ENCODE measurements around the gene ARHGAP26. TPM values are rescaled to one million over a fixed set of nuclear protein-coding genes. Genes with fewer than 3 reads are reported as not detected.

The ARHGAP26 gene
- total and polyA plus RNA-seq, 4 donors: 1.8 to 16.7 (median 4.1) TPM

DNA sequence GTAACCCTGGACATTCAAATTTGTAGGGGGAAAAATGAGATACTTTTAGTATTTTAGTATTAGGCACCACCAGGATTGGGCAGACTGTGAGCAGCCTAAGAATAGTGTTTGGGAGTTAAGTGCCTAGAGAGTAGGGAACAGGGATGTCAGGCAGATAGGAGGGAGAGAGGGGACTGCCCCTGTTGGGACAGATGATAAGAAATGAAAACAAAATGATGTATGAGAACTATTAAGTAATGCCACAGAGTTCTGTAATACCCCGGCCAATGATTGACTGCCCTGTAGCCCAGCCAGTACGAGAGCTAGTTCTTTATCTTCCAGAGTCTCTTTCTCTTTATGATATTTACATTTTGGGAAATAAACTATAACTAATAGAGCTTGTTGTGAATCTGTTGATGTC lies 24.4 kb downstream of the ARHGAP26 start:
- Histone ChIP-seq H3K4me1 (ENCODE audit: control insufficient read depth in 4 of 4, insufficient read depth in 4 of 4, low read length in 3 of 4) (peaks cover 0 to 17% (median 2%) of the 10 kb centered on the region in 4 donors), H3K9me3 (ENCODE audit: control insufficient read depth in 4 of 4, low read length in 3 of 4) (no peaks in the 10 kb centered on the region), H3K9ac (ENCODE audit: low read depth in 1 of 2, low read length in 2 of 2) (no peak overlapping the region), H3K27me3 (ENCODE audit: control insufficient read depth in 4 of 4, insufficient read depth in 4 of 4, low read length in 3 of 4) (no peaks in the 10 kb centered on the region), H3K36me3 (ENCODE audit: control insufficient read depth in 4 of 4, insufficient read depth in 3 of 4, low read depth in 1 of 4, low read length in 3 of 4) (no peaks in the 10 kb centered on the region), H3K27ac (ENCODE audit: low read depth in 1 of 2, low read length in 2 of 2) (no peak overlapping the region), H3K4me3 (ENCODE audit: low read depth in 1 of 3, low read length in 3 of 3) (no peak overlapping the region)
- TF ChIP-seq, protein P1, sequence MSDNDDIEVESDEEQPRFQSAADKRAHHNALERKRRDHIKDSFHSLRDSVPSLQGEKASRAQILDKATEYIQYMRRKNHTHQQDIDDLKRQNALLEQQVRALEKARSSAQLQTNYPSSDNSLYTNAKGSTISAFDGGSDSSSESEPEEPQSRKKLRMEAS (IDR thresholded peaks at IDR 0.05): no peak
- TF ChIP-seq JUND (IDR thresholded peaks at IDR 0.05) (no peak), RAD21 (IDR thresholded peaks at IDR 0.05) (no peak), RXRA (IDR thresholded peaks at IDR 0.05) (no peak), YY1 (IDR thresholded peaks at IDR 0.05) (no peak), ATF3 (IDR thresholded peaks at IDR 0.05) (no peak), HNF4G (IDR thresholded peaks at IDR 0.05) (no peak), FOXA2 (IDR thresholded peaks at IDR 0.05) (no peak), SP1 (IDR thresholded peaks at IDR 0.05) (no peak), TAF1 (conservative IDR thresholded peaks at IDR 0.05) (no peak), NR2F2 (IDR thresholded peaks at IDR 0.05) (no peak), GABPA (IDR thresholded peaks at IDR 0.05 in 1 of 2, conservative IDR thresholded peaks at IDR 0.05 in 1 of 2) (no peak), FOXA1 (IDR thresholded peaks at IDR 0.05) (no peak), HNF4A (conservative IDR thresholded peaks at IDR 0.05) (no peak), EGR1 (IDR thresholded peaks at IDR 0.05; ENCODE audit: low read depth in 2 of 2) (no peak)
- TF ChIP-seq, protein P2, sequence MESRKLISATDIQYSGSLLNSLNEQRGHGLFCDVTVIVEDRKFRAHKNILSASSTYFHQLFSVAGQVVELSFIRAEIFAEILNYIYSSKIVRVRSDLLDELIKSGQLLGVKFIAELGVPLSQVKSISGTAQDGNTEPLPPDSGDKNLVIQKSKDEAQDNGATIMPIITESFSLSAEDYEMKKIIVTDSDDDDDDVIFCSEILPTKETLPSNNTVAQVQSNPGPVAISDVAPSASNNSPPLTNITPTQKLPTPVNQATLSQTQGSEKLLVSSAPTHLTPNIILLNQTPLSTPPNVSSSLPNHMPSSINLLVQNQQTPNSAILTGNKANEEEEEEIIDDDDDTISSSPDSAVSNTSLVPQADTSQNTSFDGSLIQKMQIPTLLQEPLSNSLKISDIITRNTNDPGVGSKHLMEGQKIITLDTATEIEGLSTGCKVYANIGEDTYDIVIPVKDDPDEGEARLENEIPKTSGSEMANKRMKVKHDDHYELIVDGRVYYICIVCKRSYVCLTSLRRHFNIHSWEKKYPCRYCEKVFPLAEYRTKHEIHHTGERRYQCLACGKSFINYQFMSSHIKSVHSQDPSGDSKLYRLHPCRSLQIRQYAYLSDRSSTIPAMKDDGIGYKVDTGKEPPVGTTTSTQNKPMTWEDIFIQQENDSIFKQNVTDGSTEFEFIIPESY (IDR thresholded peaks at IDR 0.05): no peak
- TF ChIP-seq, protein P3, sequence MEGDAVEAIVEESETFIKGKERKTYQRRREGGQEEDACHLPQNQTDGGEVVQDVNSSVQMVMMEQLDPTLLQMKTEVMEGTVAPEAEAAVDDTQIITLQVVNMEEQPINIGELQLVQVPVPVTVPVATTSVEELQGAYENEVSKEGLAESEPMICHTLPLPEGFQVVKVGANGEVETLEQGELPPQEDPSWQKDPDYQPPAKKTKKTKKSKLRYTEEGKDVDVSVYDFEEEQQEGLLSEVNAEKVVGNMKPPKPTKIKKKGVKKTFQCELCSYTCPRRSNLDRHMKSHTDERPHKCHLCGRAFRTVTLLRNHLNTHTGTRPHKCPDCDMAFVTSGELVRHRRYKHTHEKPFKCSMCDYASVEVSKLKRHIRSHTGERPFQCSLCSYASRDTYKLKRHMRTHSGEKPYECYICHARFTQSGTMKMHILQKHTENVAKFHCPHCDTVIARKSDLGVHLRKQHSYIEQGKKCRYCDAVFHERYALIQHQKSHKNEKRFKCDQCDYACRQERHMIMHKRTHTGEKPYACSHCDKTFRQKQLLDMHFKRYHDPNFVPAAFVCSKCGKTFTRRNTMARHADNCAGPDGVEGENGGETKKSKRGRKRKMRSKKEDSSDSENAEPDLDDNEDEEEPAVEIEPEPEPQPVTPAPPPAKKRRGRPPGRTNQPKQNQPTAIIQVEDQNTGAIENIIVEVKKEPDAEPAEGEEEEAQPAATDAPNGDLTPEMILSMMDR (IDR thresholded peaks at IDR 0.05; ENCODE audit: low read depth, low read length, missing input control): no peak
- TF ChIP-seq, protein P4, sequence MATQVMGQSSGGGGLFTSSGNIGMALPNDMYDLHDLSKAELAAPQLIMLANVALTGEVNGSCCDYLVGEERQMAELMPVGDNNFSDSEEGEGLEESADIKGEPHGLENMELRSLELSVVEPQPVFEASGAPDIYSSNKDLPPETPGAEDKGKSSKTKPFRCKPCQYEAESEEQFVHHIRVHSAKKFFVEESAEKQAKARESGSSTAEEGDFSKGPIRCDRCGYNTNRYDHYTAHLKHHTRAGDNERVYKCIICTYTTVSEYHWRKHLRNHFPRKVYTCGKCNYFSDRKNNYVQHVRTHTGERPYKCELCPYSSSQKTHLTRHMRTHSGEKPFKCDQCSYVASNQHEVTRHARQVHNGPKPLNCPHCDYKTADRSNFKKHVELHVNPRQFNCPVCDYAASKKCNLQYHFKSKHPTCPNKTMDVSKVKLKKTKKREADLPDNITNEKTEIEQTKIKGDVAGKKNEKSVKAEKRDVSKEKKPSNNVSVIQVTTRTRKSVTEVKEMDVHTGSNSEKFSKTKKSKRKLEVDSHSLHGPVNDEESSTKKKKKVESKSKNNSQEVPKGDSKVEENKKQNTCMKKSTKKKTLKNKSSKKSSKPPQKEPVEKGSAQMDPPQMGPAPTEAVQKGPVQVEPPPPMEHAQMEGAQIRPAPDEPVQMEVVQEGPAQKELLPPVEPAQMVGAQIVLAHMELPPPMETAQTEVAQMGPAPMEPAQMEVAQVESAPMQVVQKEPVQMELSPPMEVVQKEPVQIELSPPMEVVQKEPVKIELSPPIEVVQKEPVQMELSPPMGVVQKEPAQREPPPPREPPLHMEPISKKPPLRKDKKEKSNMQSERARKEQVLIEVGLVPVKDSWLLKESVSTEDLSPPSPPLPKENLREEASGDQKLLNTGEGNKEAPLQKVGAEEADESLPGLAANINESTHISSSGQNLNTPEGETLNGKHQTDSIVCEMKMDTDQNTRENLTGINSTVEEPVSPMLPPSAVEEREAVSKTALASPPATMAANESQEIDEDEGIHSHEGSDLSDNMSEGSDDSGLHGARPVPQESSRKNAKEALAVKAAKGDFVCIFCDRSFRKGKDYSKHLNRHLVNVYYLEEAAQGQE (IDR thresholded peaks at IDR 0.05): no peak
- WGBS: 33% methylated on average over 2 of the region's 2 CpGs
- DNase-seq (ENCODE audit: low spot score): no peak

All from liver (tissue), 9 donors.